ENCODE data around the gene IER5.

DNA sequence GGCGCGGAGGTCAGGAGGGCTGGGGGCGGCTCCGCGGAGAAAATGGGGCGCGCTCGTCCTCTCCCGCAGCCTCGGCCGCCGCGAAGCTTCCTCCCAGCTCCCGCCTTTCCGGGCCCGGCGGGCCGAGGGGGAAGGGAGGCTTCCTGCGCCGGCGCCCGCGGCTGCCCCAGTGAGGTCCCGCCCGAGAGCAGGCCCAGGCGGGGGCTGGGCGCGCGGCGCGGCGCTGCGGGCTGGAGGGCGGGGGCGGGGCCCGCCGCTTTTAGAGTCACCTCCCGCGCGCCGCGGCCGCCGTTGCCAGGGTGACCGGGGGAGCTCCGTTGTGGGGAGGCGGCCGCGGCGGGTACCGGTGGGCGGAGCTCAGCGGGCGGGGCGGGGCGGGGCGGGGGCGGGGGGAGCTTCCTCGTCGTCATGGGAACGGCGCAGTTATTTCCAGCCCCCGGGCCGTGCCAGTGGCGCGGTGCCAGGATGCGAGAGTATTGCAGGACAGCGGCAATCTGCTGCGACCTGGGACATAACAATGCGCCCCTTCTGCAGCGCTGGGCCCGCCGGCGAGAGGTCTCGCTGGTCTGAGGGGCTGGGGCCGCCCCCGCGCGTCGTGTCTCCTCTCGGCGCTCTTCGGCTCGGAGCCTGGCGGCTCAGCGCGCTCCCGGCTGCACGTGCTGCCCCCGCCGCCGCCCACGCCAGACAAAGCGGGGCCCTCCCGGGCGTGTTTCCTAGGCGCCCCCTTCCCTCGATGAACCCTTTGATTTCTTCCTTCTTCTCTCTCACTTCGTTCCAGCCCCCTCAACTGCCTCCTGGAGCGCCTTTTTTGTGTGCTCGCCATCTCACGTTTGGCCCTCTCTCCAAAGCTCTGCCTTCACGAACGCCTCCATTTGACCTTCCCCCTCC, 16.9 kb downstream of the IER5 start:
- TF ChIP-seq CTCF (conservative IDR thresholded peaks at IDR 0.05), result no peak
- no peak for TF ChIP-seq EZH2 (IDR thresholded peaks at IDR 0.05; ENCODE audit: low read depth)

Measured in PC-9 (cell line).